A549 (cell line): ENCODE data around the gene BEST4. TPM values are rescaled to one million over a fixed set of nuclear protein-coding genes. Genes with fewer than 3 reads are reported as not detected.

Experiments used
- CBX2 ChIP-seq: fragments of 200-600 bp; sonication (generic); IDR thresholded peaks from 2 replicates; pipeline ENCODE4 v1.6.1; 2016; ENCODE audit warnings: low read depth, mild to moderate bottlenecking, borderline replicate concordance
- CBX8 ChIP-seq: fragments of 200-600 bp; sonication (generic); IDR thresholded peaks from 2 replicates; pipeline ENCODE4 v1.6.1; 2016
- KDM5A ChIP-seq: fragments of 200-600 bp; sonication (generic); IDR thresholded peaks from 2 replicates; pipeline ENCODE4 v1.6.1; 2016; ENCODE audit warnings: antibody characterized with exemption, mild to moderate bottlenecking
- NR3C1 ChIP-seq: fragments of >200 bp; sonication (Bioruptor Twin); formaldehyde crosslinking; IDR thresholded peaks from 3 replicates; pipeline ENCODE4 v1.6.1; 2017
- RFX5 ChIP-seq: fragments of 450-650 bp; IDR thresholded peaks from 2 replicates; pipeline ENCODE4 v1.7.1; 2014; ENCODE audit warnings: antibody characterized with exemption, mild to moderate bottlenecking, moderate library complexity
- ZSCAN20 ChIP-seq: fragments of 250-450 bp; sonication (Bioruptor Pico); IDR thresholded peaks from 2 replicates; pipeline ENCODE4 v1.8.0; 2022; ENCODE audit warnings: mild to moderate bottlenecking, moderate library complexity
- polyA plus RNA-seq, 4 experiments: library from polyadenylated mRNA; depleted of rRNA in 3 of 4; stranded (reverse); fragments of >200 nt; fragmentation: RNase III in 1 of 4; extraction: RNeasy Plus Mini Kit Qiagen cat#74134 plus additional on column Dnase treatment in 1 of 4; gene quantifications; 2 replicates in 3 of 4; 3 replicates in 1 of 4; pipeline ENCODE4 v1.2.3, GENCODE V29; 2011 to 2017
- small RNA-seq, 6 experiments: library from RNA; depleted of rRNA; stranded (forward); fragments of <200 nt; gene quantifications; one replicate each; pipeline ENCODE3, GENCODE V24; 2012

BEST4 gene
- polyA plus RNA-seq, 2 of the 4 experiments (the other 2 are of a cell fraction): 0.08 to 0.09 TPM

DNA sequence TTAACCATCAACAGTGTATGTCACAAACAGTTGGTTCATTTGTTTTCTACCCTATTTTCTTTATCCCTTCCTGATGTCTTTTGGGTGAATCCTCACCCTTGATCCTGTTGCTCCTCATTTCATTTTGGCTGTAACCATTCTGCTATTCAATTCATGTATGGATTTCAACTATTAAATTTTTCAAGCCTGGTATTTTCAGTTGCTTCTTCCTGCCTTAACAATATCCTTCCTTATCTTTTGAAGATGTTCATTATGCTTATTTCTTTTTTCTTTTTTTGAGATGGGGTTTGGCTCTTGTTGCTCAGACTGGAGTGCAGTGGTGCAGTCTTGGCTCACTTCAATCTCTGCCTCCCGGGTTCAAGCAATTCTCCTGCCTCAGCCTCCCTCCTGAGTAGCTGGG lies 54.2 kb downstream of the BEST4 start (continued):
- TF ChIP-seq ZSCAN20 (CRISPR knock-in tag) (no peak), NR3C1 (no peak), CBX2 (no peak), RFX5 (no peak), KDM5A (no peak), CBX8 (no peak)

Small RNAs within 50 kb of the gene (small RNA-seq; reads per million reads assigned to genes)
- gene SNORD38A: 152 to 1,703 (median 937) reads per million in 6 experiments
- gene SNORD38B: 0 reads per million in 6 experiments
- 0.35 to 72.2 (median 3.4) reads per million in 6 experiments for gene SNORD46
- 0 reads per million in 6 experiments for gene SNORD55

Other genes starting within 250 kb of the BEST4 start
- 6.2 and 8.9 TPM in 2 replicates for gene TMEM53, start 113.7 kb downstream of the BEST4 start, polyA plus RNA-seq (2011; rRNA removed)
- 4.8 to 8.9 TPM (median 8.0 TPM) in 3 replicates for gene TMEM53, start 113.7 kb downstream of the BEST4 start, polyA plus RNA-seq (2017; fragmentation: RNase III; extraction: RNeasy Plus Mini Kit Qiagen cat#74134 plus additional on column Dnase treatment)
- 2.7 TPM in 2 replicates for gene ARMH1, start 113.5 kb downstream of the BEST4 start, polyA plus RNA-seq (2011; rRNA removed)
- 1.3 to 2.4 TPM (median 1.7 TPM) in 3 replicates for gene ARMH1, start 113.5 kb downstream of the BEST4 start, polyA plus RNA-seq (2017; fragmentation: RNase III; extraction: RNeasy Plus Mini Kit Qiagen cat#74134 plus additional on column Dnase treatment)
- gene RNU5D-1, start 57.0 kb downstream of the BEST4 start, polyA plus RNA-seq (2011; rRNA removed): not detected in 2 replicates
- not detected in 3 replicates for gene RNU5D-1, start 57.0 kb downstream of the BEST4 start, polyA plus RNA-seq (2017; fragmentation: RNase III; extraction: RNeasy Plus Mini Kit Qiagen cat#74134 plus additional on column Dnase treatment)
- 32.8 and 40.5 TPM in 2 replicates for gene KIF2C, start 48.3 kb downstream of the BEST4 start, polyA plus RNA-seq (2011; rRNA removed)
- gene KIF2C, start 48.3 kb downstream of the BEST4 start, polyA plus RNA-seq (2017; fragmentation: RNase III; extraction: RNeasy Plus Mini Kit Qiagen cat#74134 plus additional on column Dnase treatment): 25.7 to 30.0 TPM (median 26.9 TPM) in 3 replicates
- 1,515 and 1,820 TPM in 2 replicates for gene RPS8, start 12.6 kb downstream of the BEST4 start, polyA plus RNA-seq (2011; rRNA removed)
- gene RPS8, start 12.6 kb downstream of the BEST4 start, polyA plus RNA-seq (2017; fragmentation: RNase III; extraction: RNeasy Plus Mini Kit Qiagen cat#74134 plus additional on column Dnase treatment): 1,575 to 1,608 TPM (median 1,577 TPM) in 3 replicates
- gene PLK3, start 12.2 kb upstream of the BEST4 start, polyA plus RNA-seq (2011; rRNA removed): 12.6 and 16.0 TPM in 2 replicates
- 10.9 to 11.6 TPM (median 11.2 TPM) in 3 replicates for gene PLK3, start 12.2 kb upstream of the BEST4 start, polyA plus RNA-seq (2017; fragmentation: RNase III; extraction: RNeasy Plus Mini Kit Qiagen cat#74134 plus additional on column Dnase treatment)
- gene DYNLT4, start 19.2 kb upstream of the BEST4 start, polyA plus RNA-seq (2011; rRNA removed): 0.21 TPM in 1 of 2 replicates, not detected in the other
- 0.12 to 0.18 TPM in 2 of 3 replicates, not detected in the other for gene DYNLT4, start 19.2 kb upstream of the BEST4 start, polyA plus RNA-seq (2017; fragmentation: RNase III; extraction: RNeasy Plus Mini Kit Qiagen cat#74134 plus additional on column Dnase treatment)
- gene BTBD19, start 20.4 kb upstream of the BEST4 start, polyA plus RNA-seq (2011; rRNA removed): 4.2 and 4.7 TPM in 2 replicates
- 4.5 to 8.9 TPM (median 7.4 TPM) in 3 replicates for gene BTBD19, start 20.4 kb upstream of the BEST4 start, polyA plus RNA-seq (2017; fragmentation: RNase III; extraction: RNeasy Plus Mini Kit Qiagen cat#74134 plus additional on column Dnase treatment)
- gene PTCH2, start 55.1 kb upstream of the BEST4 start, polyA plus RNA-seq (2011; rRNA removed): 0.14 and 0.25 TPM in 2 replicates
- 0.22 to 0.32 TPM (median 0.25 TPM) in 3 replicates for gene PTCH2, start 55.1 kb upstream of the BEST4 start, polyA plus RNA-seq (2017; fragmentation: RNase III; extraction: RNeasy Plus Mini Kit Qiagen cat#74134 plus additional on column Dnase treatment)
- 25.4 and 35.2 TPM in 2 replicates for gene EIF2B3, start 198.4 kb upstream of the BEST4 start, polyA plus RNA-seq (2011; rRNA removed)
- 21.4 to 25.8 TPM (median 22.1 TPM) in 3 replicates for gene EIF2B3, start 198.4 kb upstream of the BEST4 start, polyA plus RNA-seq (2017; fragmentation: RNase III; extraction: RNeasy Plus Mini Kit Qiagen cat#74134 plus additional on column Dnase treatment)
- 17.5 and 24.2 TPM in 2 replicates for gene HECTD3, start 223.2 kb upstream of the BEST4 start, polyA plus RNA-seq (2011; rRNA removed)
- 15.9 to 21.8 TPM (median 19.6 TPM) in 3 replicates for gene HECTD3, start 223.2 kb upstream of the BEST4 start, polyA plus RNA-seq (2017; fragmentation: RNase III; extraction: RNeasy Plus Mini Kit Qiagen cat#74134 plus additional on column Dnase treatment)
- 59.0 and 74.5 TPM in 2 replicates for gene UROD, start 224.1 kb upstream of the BEST4 start, polyA plus RNA-seq (2011; rRNA removed)
- gene UROD, start 224.1 kb upstream of the BEST4 start, polyA plus RNA-seq (2017; fragmentation: RNase III; extraction: RNeasy Plus Mini Kit Qiagen cat#74134 plus additional on column Dnase treatment): 52.6 to 58.6 TPM (median 57.8 TPM) in 3 replicates